HG03045 (cell line): ENCODE measurements around the gene AIF1L.

ENCODE experiments used
- ATAC-seq: cut with Tn5 transposase; IDR thresholded peaks from one replicate; pipeline ENCODE4 v1.9.1; 2021; ENCODE audit warnings: mild to moderate bottlenecking, moderate library complexity; ENCODE audit not compliant: unreplicated experiment

Gene AIF1L

DNA sequence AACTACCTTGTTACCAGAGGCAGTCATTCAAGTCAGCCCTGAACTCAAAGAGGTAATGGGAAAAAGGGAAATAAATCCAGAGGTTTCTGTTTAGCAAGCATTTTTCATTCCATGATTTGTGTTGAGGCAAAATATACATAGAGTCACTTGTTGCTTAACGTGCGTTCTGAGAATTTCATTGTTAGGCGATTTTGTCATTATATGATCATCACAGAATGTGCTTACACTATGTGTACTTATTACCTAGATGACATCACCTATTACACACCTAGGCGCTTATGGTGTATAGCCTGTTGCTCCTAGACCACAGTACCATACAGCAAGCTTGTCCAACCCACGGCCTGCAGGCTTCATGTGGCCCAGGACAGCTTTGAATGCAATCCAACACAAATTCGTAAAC, 65.3 kb downstream of the AIF1L start:
- ATAC-seq: no peak

GRCh38 chr9:131162886-131163285, 66.6 kb downstream of the AIF1L start:
- no peak for ATAC-seq

DNA sequence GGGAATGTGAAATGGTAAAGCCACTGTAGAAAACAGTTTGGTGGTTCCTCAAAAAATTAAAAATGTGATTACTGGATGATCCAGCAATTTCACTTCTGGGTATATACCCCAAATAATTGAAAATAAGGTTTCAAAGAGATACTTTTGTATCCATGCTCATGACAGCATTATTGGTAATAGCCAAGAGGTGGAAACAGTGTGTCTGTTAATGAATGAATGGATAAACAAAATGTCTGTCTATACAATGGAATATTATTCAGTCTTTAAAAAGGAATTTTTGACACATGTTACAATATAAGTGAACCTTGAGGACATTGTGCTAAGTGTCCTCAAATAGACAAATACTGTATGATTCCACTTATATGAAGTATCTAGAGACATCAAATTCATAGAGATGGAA, 69.2 kb downstream of the AIF1L start:
- ATAC-seq: no peak

- ATAC-seq: no peak
Observed at GRCh38 chr9:131167146-131167692, 70.9 kb downstream of the AIF1L start.

DNA sequence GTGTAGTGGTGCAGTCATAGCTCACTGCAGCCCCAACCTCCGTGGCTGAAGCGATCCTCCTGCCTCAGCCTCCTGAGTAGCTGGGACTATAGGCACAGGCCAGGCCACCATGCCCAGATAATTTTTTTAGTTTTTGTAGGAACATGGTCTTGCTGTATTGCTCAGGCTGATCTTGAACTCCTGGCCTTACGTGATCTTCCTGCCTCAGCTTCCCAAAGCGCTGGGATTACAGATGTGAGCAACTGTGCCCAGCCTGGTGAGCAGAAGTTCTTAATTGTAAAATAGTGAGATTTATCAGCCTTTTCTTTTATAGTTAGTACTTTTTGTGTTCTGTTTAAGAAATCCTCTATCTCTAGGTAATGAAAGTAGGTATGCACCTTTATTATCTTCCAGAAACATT, 71.6 kb downstream of the AIF1L start:
- no peak for ATAC-seq

DNA sequence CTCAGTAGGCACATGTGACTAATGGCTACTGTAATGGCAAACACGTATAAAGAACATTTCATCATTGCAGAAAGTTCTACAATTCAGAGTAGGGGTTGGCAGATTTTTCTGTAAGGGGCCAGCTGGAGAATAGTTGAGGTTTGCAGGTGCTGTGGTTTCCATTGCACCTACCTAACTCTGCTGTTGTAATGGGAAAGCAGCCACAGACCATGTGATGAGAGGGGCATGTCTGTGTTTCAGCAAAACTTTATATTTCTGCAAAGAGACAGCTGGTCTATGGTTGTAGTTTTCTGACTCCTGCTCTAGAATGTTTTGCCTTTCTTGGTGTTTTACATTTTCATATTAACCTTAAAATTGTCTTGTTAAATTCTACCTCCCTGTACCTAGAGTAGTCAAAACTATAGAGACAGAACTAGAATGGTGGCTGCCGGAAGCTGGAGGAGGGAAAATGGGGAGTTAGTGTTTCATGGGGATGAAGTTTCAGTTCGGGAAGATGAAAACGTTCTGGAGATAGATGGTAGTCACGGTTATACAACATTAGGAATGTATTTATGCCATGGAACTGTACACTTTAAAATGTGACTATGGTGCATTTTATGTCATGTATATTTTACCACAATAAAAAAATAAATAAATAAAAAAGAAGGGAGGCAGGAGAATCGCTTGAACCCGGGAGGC, 73.4 kb downstream of the AIF1L start:
- ATAC-seq: no peak
